ENCODE results near the gene ZMYND8. TPM values are rescaled to one million over a fixed set of nuclear protein-coding genes. Genes with fewer than 3 reads are reported as not detected.

The ZMYND8 gene
- total and polyA plus RNA-seq, 5 donors, result 10.0 to 35.7 (median 31.4) TPM

GRCh38 chr20:47161411-47161810 lies 195.1 kb downstream of the ZMYND8 start:
- 88% methylated on average over 10 of the region's 10 CpGs for WGBS
- intact Hi-C loops (cut with DNase I), result no loop called here
- ATAC-seq (no peak), DNase-seq (no peak)
- Histone ChIP-seq H3K27me3 (ENCODE audit: control insufficient read depth, insufficient read depth) (no peaks in the 10 kb centered on the region), H3K9me3 (ENCODE audit: control insufficient read depth, low read length) (no peaks in the 10 kb centered on the region), H3K4me1 (ENCODE audit: control insufficient read depth, insufficient read depth, low read length) (no peaks in the 10 kb centered on the region), H3K4me3 (ENCODE audit: low read length) (no peak overlapping the region), H3K27ac (ENCODE audit: low read length) (no peak overlapping the region)

GRCh38 chr20:47160992-47161391 lies 195.5 kb downstream of the ZMYND8 start:
- 88% methylated on average over 14 of the region's 14 CpGs for WGBS
- Histone ChIP-seq H3K27me3 (ENCODE audit: control insufficient read depth, insufficient read depth) (no peaks in the 10 kb centered on the region), H3K27ac (ENCODE audit: low read length) (no peak overlapping the region), H3K9me3 (ENCODE audit: control insufficient read depth, low read length) (no peaks in the 10 kb centered on the region), H3K4me3 (ENCODE audit: low read length) (no peak overlapping the region), H3K4me1 (ENCODE audit: control insufficient read depth, insufficient read depth, low read length) (no peaks in the 10 kb centered on the region)
- ATAC-seq, result no peak
- DNase-seq, result no peak
- intact Hi-C loops (cut with DNase I), result no loop called here

GRCh38 chr20:47160240-47160639 lies 196.3 kb downstream of the ZMYND8 start:
- Histone ChIP-seq H3K9me3 (ENCODE audit: control insufficient read depth, low read length) (no peaks in the 10 kb centered on the region), H3K4me1 (ENCODE audit: control insufficient read depth, insufficient read depth, low read length) (no peaks in the 10 kb centered on the region), H3K27me3 (ENCODE audit: control insufficient read depth, insufficient read depth) (no peaks in the 10 kb centered on the region), H3K4me3 (ENCODE audit: low read length) (no peak overlapping the region), H3K27ac (ENCODE audit: low read length) (no peak overlapping the region)
- WGBS, result 94% methylated on average over 7 of the region's 7 CpGs
- no peak for ATAC-seq
- DNase-seq, result no peak
- intact Hi-C loops (cut with DNase I), result no loop called here

Small RNA genes within 50 kb of the gene (microRNA-seq; reads per million reads assigned to microRNA genes)
- 0.54 to 1.7 reads per million in 2 donors for gene MIR3616

Other genes with a start within 250 kb of the ZMYND8 start
- 10 to 100 TPM; 21.0 to 27.2 (median 22.6) TPM for gene NCOA3, start 145.2 kb upstream of the ZMYND8 start, total RNA-seq
- gene NCOA3, start 145.2 kb upstream of the ZMYND8 start, polyA plus RNA-seq, result 6.7 TPM

Data from right cardiac atrium (tissue), 5 donors.